ENCODE results near the gene TM9SF3.

TM9SF3 gene

GRCh38 chr10:96495544-96495943 lies 91.3 kb downstream of the TM9SF3 start:
- H3K36me3 Mint-ChIP-seq: no peaks in the 10 kb centered on the region
- H3K4me3 Mint-ChIP-seq: no peak overlapping the region
- H3K4me1 Mint-ChIP-seq: no peaks in the 10 kb centered on the region
- no peak for ATAC-seq
- no peaks in the 10 kb centered on the region for H3K9me3 Mint-ChIP-seq
- peaks cover 9% of the 10 kb centered on the region for H3K27me3 Mint-ChIP-seq
- H3K27ac Mint-ChIP-seq: no peak overlapping the region

GRCh38 chr10:96494694-96495093 lies 92.1 kb downstream of the TM9SF3 start:
- H3K27ac Mint-ChIP-seq: no peak overlapping the region
- H3K36me3 Mint-ChIP-seq: no peaks in the 10 kb centered on the region
- H3K9me3 Mint-ChIP-seq: no peaks in the 10 kb centered on the region
- no peaks in the 10 kb centered on the region for H3K4me1 Mint-ChIP-seq
- ATAC-seq: no peak
- no peak overlapping the region for H3K4me3 Mint-ChIP-seq
- peaks cover 9% of the 10 kb centered on the region for H3K27me3 Mint-ChIP-seq

GRCh38 chr10:96493871-96494525 lies 92.8 kb downstream of the TM9SF3 start:
- H3K9me3 Mint-ChIP-seq: no peaks in the 10 kb centered on the region
- H3K4me3 Mint-ChIP-seq: no peak overlapping the region
- H3K36me3 Mint-ChIP-seq: no peaks in the 10 kb centered on the region
- H3K27ac Mint-ChIP-seq: no peak overlapping the region
- H3K4me1 Mint-ChIP-seq: no peaks in the 10 kb centered on the region
- no peak for ATAC-seq
- H3K27me3 Mint-ChIP-seq: peaks cover 9% of the 10 kb centered on the region

GRCh38 chr10:96493254-96493653 lies 93.6 kb downstream of the TM9SF3 start:
- ATAC-seq: no peak
- no peaks in the 10 kb centered on the region for H3K4me1 Mint-ChIP-seq
- no peaks in the 10 kb centered on the region for H3K9me3 Mint-ChIP-seq
- H3K27ac Mint-ChIP-seq: no peak overlapping the region
- no peaks in the 10 kb centered on the region for H3K36me3 Mint-ChIP-seq
- peaks cover 9% of the 10 kb centered on the region for H3K27me3 Mint-ChIP-seq
- no peak overlapping the region for H3K4me3 Mint-ChIP-seq

- H3K9me3 Mint-ChIP-seq: no peaks in the 10 kb centered on the region
- H3K27me3 Mint-ChIP-seq: no peaks in the 10 kb centered on the region
- no peaks in the 10 kb centered on the region for H3K36me3 Mint-ChIP-seq
- no peak overlapping the region for H3K4me3 Mint-ChIP-seq
- no peak overlapping the region for H3K27ac Mint-ChIP-seq
- H3K4me1 Mint-ChIP-seq: no peaks in the 10 kb centered on the region
- ATAC-seq: no peak
Observed at GRCh38 chr10:96491303-96491702, 95.5 kb downstream of the TM9SF3 start.

- Mint-ChIP-seq H3K4me3 (no peak overlapping the region), H3K4me1 (no peaks in the 10 kb centered on the region), H3K27me3 (no peaks in the 10 kb centered on the region), H3K27ac (no peak overlapping the region), H3K36me3 (no peaks in the 10 kb centered on the region), H3K9me3 (no peaks in the 10 kb centered on the region)
- no peak for ATAC-seq
Observed at GRCh38 chr10:96488161-96488935, 98.5 kb downstream of the TM9SF3 start.

- no peaks in the 10 kb centered on the region for H3K36me3 Mint-ChIP-seq
Observed at GRCh38 chr10:96482815-96483588, 103.8 kb downstream of the TM9SF3 start.

GRCh38 chr10:96478355-96478754 lies 108.5 kb downstream of the TM9SF3 start:
- Mint-ChIP-seq H3K4me1 (no peaks in the 10 kb centered on the region), H3K4me3 (no peak overlapping the region), H3K27me3 (peaks cover 30% of the 10 kb centered on the region), H3K9me3 (peaks cover 4% of the 10 kb centered on the region), H3K36me3 (no peaks in the 10 kb centered on the region), H3K27ac (no peak overlapping the region)
- ATAC-seq: no peak

More at GRCh38 chr10:96482815-96483588, 103.8 kb downstream of the TM9SF3 start:
- ATAC-seq: no peak
- Mint-ChIP-seq H3K9me3 (no peaks in the 10 kb centered on the region), H3K27ac (no peak overlapping the region), H3K4me1 (no peaks in the 10 kb centered on the region), H3K4me3 (no peak overlapping the region), H3K27me3 (peaks cover 20% of the 10 kb centered on the region)

- no peak for ATAC-seq
- no peaks in the 10 kb centered on the region for H3K4me1 Mint-ChIP-seq
- peaks cover 32% of the 10 kb centered on the region for H3K27me3 Mint-ChIP-seq
Observed at GRCh38 chr10:96473866-96474265, 112.9 kb downstream of the TM9SF3 start.

GRCh38 chr10:96470116-96470743 lies 116.6 kb downstream of the TM9SF3 start:
- no peaks in the 10 kb centered on the region for H3K36me3 Mint-ChIP-seq
- no peaks in the 10 kb centered on the region for H3K4me1 Mint-ChIP-seq
- H3K27ac Mint-ChIP-seq: no peak overlapping the region
- H3K4me3 Mint-ChIP-seq: no peak overlapping the region
- peak; percentile 55 for ATAC-seq
- H3K9me3 Mint-ChIP-seq: peaks cover 4% of the 10 kb centered on the region
- H3K27me3 Mint-ChIP-seq: peaks cover 51% of the 10 kb centered on the region

More at GRCh38 chr10:96473866-96474265, 112.9 kb downstream of the TM9SF3 start:
- Mint-ChIP-seq H3K9me3 (peaks cover 4% of the 10 kb centered on the region), H3K4me3 (no peak overlapping the region), H3K27ac (no peak overlapping the region), H3K36me3 (no peaks in the 10 kb centered on the region)

GRCh38 chr10:96468845-96469244 lies 118.0 kb downstream of the TM9SF3 start:
- no peaks in the 10 kb centered on the region for H3K36me3 Mint-ChIP-seq
- H3K27ac Mint-ChIP-seq: no peak overlapping the region

More at GRCh38 chr10:96468845-96469244, 118.0 kb downstream of the TM9SF3 start:
- ATAC-seq: no peak
- Mint-ChIP-seq H3K9me3 (no peaks in the 10 kb centered on the region), H3K27me3 (peaks cover 46% of the 10 kb centered on the region), H3K4me1 (peaks cover under 1% of the 10 kb centered on the region), H3K4me3 (no peak overlapping the region)
